ENCODE results near the gene ANP32B. TPM values are rescaled to one million over a fixed set of nuclear protein-coding genes. Genes with fewer than 3 reads are reported as not detected.
"Not testable (repeated sequence)": the region's sequence is repeated elsewhere in the genome, so short reads cannot be mapped to it uniquely, and the experiment has no call there.

Gene ANP32B
- 232 and 236 TPM in 2 replicates for total RNA-seq

DNA sequence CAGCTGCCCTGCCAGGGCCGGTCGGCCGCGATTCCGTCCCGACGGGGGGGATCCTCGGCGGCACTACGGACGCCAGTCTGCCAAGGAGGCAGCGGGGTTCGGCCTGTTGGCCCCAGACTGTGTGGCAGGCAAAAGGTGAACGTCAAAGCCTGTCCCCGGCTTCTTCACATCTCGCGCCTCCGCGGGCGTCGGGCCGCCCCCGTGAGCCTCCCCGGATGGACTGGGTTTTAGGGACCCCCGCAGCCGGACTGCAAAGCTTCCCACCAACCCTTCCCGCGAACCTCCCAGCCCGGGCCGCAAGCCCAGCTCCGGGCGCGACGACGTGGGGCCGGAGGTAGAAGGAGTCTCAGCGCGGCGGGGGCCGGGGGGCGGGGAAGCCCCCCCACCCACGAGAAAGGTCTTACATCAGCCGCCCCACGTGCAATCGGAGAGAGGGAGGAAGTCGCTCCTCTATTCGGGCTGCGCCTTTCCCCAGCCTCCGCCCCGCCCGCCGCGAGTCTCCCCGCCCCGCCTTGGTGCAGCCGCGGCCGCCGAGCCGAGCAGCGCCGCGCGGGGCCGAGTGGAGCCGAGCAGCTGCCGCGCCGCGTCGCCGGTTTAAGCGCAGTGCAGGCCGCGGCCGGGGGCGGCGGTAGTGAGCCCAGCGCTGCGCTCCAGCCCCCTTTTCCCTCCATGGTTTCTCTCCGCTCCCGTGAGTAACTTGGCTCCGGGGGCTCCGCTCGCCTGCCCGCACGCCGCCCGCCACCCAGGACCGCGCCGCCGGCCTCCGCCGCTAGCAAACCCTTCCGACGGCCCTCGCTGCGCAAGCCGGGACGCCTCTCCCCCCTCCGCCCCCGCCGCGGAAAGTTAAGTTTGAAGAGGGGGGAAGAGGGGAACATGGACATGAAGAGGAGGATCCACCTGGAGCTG lies at the start of gene ANP32B:
ANP32B (plus strand) TSS at position 659 of the 906 bp plus-strand sequence; CDS start at position 874, 215 bp downstream.
- intact Hi-C loops (cut with micrococcal nuclease): loop anchor here (1.0 to 10.0 kb wide), 13 partner anchors 28 to 1242 kb away; partner anchors contain the start of genes ALG2, HEMGN, NANS and NCBP1

DNA sequence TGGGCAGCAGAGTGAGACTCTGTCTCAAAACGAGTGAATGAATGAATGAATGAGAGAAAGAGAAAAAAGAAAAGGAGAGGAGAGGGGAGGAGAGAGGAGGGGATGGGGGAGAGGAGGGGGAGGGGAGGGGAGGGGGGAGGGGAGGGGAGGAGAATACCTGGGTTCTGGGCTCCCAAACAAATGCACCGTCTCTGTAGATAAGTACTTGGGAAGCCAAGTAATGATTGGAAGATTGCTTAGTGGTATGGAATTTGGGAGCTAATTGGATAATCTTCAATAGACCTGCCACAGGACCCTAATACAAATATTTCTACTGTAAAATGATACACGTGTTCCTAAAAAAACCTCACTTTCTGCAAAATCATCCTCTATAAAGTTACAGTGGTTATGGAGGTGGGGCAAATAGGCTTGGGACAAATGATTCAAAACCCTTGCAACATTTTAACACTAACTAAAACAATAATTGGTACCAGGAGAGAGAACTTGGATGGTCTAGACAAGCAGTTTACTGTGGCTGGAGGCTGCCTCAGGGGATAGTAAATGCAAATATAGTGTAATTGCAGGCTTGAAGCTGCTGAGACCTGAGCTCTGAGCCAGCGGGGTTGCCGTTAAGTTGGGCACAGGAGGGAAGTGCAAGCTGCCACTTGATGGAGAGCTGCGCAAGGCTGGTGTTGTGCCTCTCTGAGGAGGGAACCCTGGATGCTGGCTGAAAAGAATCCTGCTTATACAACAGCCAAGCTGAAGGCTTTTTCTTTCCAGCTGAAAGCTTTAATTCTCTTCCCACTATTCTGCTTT lies 48.6 kb upstream of the ANP32B start:
- intact Hi-C loops (cut with micrococcal nuclease): no loop called here

- intact Hi-C loops (cut with micrococcal nuclease): no loop called here
These were observed 47.9 kb upstream of the ANP32B start for GRCh38 chr9:97935276-97935675.

DNA sequence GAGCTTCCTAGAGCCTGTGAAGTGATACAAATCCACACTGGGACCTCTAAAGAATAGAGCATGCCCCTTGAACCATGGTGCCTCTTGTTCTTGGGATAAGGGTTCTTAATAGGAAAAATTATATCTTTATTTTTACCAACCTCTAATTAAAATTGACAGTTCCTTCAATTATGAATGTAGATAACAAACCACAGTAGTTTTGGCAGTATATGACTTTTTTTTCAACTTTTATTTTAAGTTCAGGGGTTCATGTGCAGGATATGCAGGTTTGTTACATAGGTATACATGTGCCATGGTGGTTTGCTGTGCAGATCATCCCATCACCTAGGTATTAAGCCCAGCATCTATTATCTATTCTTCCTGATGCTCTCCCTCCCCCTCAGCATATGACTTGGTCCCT lies 46.1 kb upstream of the ANP32B start:
- intact Hi-C loops (cut with micrococcal nuclease): no loop called here

DNA sequence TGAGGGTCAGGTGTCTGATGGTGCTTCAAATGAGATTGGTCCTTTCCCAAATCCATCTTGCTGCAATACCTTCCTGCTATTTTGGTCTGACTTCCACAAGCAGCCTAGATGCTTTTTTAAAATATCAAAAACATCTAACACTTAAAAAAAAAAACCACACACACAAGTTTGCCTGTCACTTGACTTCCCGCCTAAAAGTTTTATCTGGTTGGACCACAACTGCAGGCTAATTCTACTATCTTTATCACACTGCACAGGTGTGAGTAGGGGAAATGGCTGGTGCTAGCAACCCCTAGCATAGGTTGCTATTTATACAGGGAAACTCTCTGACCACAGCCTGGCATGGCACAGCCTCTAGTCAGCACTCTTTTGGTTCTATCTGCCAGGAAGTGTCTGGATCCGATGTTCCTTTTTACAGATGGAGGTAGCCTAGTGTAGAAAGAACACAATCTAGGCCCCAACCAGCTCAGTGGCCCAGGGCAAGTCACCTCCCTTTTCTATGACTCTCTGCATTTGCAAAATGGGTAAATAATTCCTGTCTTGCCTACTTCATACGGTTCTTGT lies 45.0 kb upstream of the ANP32B start, which contains the start of gene HEMGN:
HEMGN (minus strand) TSS at position 92 of the 564 bp plus-strand sequence; CDS start at position 56, 36 bp downstream.
- intact Hi-C loops (cut with micrococcal nuclease): loop anchor here (1.0 to 2.0 kb wide), 3 partner anchors 15 to 45 kb away; partner anchors contain the start of gene ANP32B

GRCh38 chr9:97940233-97940632 lies 42.9 kb upstream of the ANP32B start:
- intact Hi-C loops (cut with micrococcal nuclease): no loop called here

- intact Hi-C loops (cut with micrococcal nuclease): no loop called here
These were observed 42.4 kb upstream of the ANP32B start for GRCh38 chr9:97940741-97941140.

- intact Hi-C loops (cut with micrococcal nuclease): no loop called here
These were observed 41.8 kb upstream of the ANP32B start for GRCh38 chr9:97941323-97941722.

DNA sequence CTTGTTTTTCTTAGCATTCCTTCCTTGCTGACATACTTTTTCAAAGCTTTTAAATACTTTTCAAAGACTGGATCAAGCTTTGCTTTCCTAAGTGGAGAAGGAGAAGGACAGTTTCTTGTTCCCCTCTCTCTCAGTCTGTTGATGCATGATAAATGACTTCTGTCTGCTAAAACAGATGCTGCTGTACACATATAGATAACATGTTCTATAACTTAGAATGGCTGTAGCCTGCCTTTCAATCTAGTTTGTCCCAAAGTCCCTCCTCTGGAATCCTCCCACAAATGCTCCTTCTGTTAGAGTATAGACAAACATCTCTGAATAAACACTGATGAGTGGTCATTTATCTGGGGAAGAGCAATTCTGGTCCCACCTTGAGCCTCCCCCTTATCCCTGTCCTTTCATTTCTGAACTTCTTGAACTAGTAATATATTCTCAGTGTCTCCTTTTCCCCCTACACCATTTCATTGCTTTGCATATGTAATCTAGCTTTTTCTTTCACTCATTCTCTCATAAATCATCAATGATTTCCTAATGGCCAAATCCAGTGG lies 39.8 kb upstream of the ANP32B start:
- intact Hi-C loops (cut with micrococcal nuclease): no loop called here

DNA sequence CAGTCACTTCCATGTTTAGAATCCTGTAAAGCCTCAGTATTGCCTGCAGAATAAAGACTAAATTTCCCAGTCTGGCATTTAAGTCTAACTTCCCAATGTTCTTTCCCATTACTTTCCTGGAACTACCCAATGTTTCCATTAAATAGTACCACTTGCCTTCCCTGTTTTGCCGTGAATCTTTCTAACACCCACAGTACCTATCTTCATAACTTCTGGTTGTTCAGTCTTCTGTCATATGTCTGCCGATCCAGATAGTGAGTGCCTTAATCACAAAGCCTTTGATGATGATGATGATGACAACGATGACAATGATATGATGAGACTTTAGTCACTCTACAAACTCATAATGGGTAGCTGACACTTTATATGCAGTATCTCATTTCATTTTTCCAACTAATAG lies 38.5 kb upstream of the ANP32B start:
- intact Hi-C loops (cut with micrococcal nuclease): no loop called here

GRCh38 chr9:97945470-97945869 lies 37.7 kb upstream of the ANP32B start:
- intact Hi-C loops (cut with micrococcal nuclease): not testable (repeated sequence)

GRCh38 chr9:97947094-97947493 lies 36.0 kb upstream of the ANP32B start:
- intact Hi-C loops (cut with micrococcal nuclease): not testable (repeated sequence)

- intact Hi-C loops (cut with micrococcal nuclease): not testable (repeated sequence)
These were observed 32.3 kb upstream of the ANP32B start for GRCh38 chr9:97950873-97951272.

GRCh38 chr9:97954550-97954989 lies 28.6 kb upstream of the ANP32B start:
- intact Hi-C loops (cut with micrococcal nuclease): loop anchor here (1.0 to 2.0 kb wide), 8 partner anchors 16 to 309 kb away; partner anchors contain the start of genes ANP32B and HEMGN

DNA sequence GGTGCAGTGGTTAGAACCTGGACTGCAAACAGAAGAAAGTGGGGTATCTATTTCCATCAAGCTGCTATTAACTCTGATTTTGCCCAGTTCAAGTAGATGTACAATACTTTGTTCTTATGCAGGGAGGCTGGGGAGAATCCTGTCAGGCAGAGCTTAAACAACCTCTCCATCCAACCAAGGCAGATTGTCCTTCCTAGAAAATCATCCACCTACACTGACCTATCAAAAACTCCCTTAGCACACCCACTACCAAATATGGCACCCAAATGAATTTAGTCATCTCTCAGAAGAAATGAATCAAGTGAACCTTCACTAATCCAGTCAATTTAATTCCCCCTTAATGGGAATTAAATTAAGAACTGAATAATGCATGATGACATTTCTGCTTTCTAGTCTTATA lies 26.8 kb upstream of the ANP32B start:
- intact Hi-C loops (cut with micrococcal nuclease): no loop called here

DNA sequence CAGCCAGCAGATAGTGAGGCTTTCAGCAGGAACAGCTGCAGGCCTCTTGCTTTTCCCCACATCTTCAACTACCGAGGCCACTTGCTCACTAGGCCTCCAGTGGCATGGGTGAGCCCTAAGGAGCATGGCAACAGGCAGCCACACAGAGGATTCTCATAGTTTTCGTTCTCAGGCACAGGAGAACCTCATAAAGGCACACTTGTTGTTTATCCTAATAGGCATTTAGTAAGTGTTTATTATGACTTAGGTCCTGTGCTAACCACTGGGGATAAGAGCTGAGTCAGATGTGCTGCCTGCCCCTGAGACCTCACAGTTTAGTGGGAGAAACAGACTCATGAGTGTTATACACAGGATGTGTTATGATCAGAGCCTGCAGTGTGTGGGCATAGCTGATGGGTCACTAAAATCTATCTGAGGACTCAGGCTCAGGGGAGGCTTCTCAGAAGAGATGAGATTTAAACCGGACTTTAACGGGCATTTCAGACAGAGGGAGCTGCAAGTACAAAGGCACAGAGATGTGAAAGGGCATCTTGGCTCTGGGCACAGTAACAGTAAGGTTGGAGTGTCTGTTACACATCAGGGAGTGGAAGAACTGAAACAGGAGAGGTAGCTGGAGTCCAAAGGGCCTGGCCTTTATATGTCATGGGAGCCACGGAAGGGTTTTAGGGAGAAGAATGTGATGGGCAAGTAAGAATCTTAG lies 24.2 kb upstream of the ANP32B start:
- intact Hi-C loops (cut with micrococcal nuclease): no loop called here

DNA sequence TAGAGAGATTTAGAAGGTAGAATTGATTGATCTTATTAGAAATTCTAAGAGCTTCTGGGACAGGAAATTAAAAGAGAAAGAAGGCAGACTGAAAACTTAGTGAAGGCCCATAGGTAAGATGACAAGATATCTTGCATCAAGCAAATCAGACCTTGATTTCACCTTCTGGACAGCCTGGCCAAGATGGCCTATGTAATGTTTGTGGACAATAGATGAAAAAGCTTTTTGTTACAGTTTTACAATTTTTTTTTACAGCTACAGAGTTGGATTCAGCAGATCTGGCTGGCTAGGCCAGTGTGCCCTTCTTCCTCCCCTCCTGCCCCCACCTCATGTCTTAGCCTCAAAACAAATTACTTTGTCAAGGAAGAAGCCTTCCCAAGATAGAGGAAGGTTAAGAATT lies 23.6 kb upstream of the ANP32B start:
- intact Hi-C loops (cut with micrococcal nuclease): no loop called here

GRCh38 chr9:97960678-97961328 lies 22.3 kb upstream of the ANP32B start:
- intact Hi-C loops (cut with micrococcal nuclease): not testable (repeated sequence)

- intact Hi-C loops (cut with micrococcal nuclease): no loop called here
These were observed 21.8 kb upstream of the ANP32B start for GRCh38 chr9:97961361-97961760.

DNA sequence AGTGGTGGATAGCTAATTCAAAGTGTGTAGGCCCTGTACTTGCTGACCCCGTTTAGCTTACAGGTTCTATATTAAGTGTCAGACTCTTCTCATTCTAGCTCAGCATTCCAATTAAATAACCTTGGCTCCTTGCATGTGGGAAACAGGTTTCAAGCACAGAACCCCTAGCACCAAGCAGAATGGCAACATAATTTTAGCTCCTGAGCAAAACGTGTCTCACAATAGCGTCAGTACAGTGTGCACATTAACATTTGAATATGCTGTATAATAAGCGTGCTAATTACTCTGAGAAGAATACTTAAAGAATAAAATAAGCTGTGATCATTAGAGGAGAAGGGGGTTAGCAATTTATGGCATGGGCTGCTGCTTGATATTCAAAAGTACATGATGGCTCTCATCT lies 21.0 kb upstream of the ANP32B start:
- intact Hi-C loops (cut with micrococcal nuclease): no loop called here
